ENCODE results near the gene SLC7A6OS.

Gene SLC7A6OS

GRCh38 chr16:68267612-68268405, 42.9 kb downstream of the SLC7A6OS start:
- TF ChIP-seq CTCF (IDR thresholded peaks at IDR 0.05; ENCODE audit: extremely low read depth, insufficient read depth, missing control alignments) = no peak
- no peak for DNase-seq (ENCODE audit: low spot score)
- in situ Hi-C loops (cut with MboI; ENCODE audit: low pct_unique_long_range_greater_than_20kb, low sequenced_read_pairs, unreplicated experiment) = no loop called here

- TF ChIP-seq CTCF (IDR thresholded peaks at IDR 0.05; ENCODE audit: extremely low read depth, insufficient read depth, missing control alignments) = no peak
- DNase-seq (ENCODE audit: low spot score) = peak; percentile 67
- in situ Hi-C loops (cut with MboI; ENCODE audit: low pct_unique_long_range_greater_than_20kb, low sequenced_read_pairs, unreplicated experiment) = no loop called here
These were observed 45.4 kb downstream of the SLC7A6OS start for GRCh38 chr16:68265078-68265920.

GRCh38 chr16:68264128-68265077, 46.3 kb downstream of the SLC7A6OS start, which contains the start of gene SLC7A6:
SLC7A6 (plus strand) TSS chr16:68264526; CDS start chr16:68274727, 10,201 bp downstream.
- peak; percentile 90 for DNase-seq (ENCODE audit: low spot score)
- in situ Hi-C loops (cut with MboI; ENCODE audit: low pct_unique_long_range_greater_than_20kb, low sequenced_read_pairs, unreplicated experiment) = loop anchor here (5.0 kb wide), 1 partner anchor 63 kb away; no protein-coding TSS in a partner anchor
- peak; percentile 89 for TF ChIP-seq CTCF (IDR thresholded peaks at IDR 0.05; ENCODE audit: extremely low read depth, insufficient read depth, missing control alignments)

- in situ Hi-C loops (cut with MboI; ENCODE audit: low pct_unique_long_range_greater_than_20kb, low sequenced_read_pairs, unreplicated experiment) = loop anchor here (5.0 kb wide), 1 partner anchor 64 kb away; no protein-coding TSS in a partner anchor
- DNase-seq (ENCODE audit: low spot score) = no peak
- TF ChIP-seq CTCF (IDR thresholded peaks at IDR 0.05; ENCODE audit: extremely low read depth, insufficient read depth, missing control alignments) = no peak
These were observed 47.1 kb downstream of the SLC7A6OS start for GRCh38 chr16:68263559-68264127.

GRCh38 chr16:68259007-68259825, 51.5 kb downstream of the SLC7A6OS start:
- no peak for DNase-seq (ENCODE audit: low spot score)
- in situ Hi-C loops (cut with MboI; ENCODE audit: low pct_unique_long_range_greater_than_20kb, low sequenced_read_pairs, unreplicated experiment) = no loop called here
- TF ChIP-seq CTCF (IDR thresholded peaks at IDR 0.05; ENCODE audit: extremely low read depth, insufficient read depth, missing control alignments) = no peak
